Chondrocyte (in vitro differentiated cells): ENCODE results near the gene TGM1. TPM values are rescaled to one million over a fixed set of nuclear protein-coding genes. Genes with fewer than 3 reads are reported as not detected.

ENCODE experiments used
- DNase-seq: peaks from one replicate; pipeline ENCODE4 v3.0.0; 2021; ENCODE audit warnings: mixed read lengths, low spot score
- H3K27ac Mint-ChIP-seq: one replicate; pipeline ENCODE4 v1.8.0; 2021; ENCODE audit warnings: mild to moderate bottlenecking, moderate library complexity, mixed read lengths; ENCODE audit not compliant: unreplicated experiment
- H3K27me3 Mint-ChIP-seq: 2 replicates; pipeline ENCODE4 v1.8.0; 2021; ENCODE audit warnings: low read depth, mixed read lengths
- H3K36me3 Mint-ChIP-seq: 2 replicates; pipeline ENCODE4 v1.8.0; 2021; ENCODE audit warnings: low read depth, mixed read lengths
- H3K4me1 Mint-ChIP-seq: 2 replicates; pipeline ENCODE4 v1.8.0; 2021; ENCODE audit warnings: low read depth, mild to moderate bottlenecking, mixed read lengths
- H3K4me3 Mint-ChIP-seq: one replicate; pipeline ENCODE4 v1.8.0; 2021; ENCODE audit warnings: mild to moderate bottlenecking, moderate library complexity, mixed read lengths; ENCODE audit not compliant: unreplicated experiment
- H3K9me3 Mint-ChIP-seq: 2 replicates; pipeline ENCODE4 v1.8.0; 2021; ENCODE audit warnings: low read depth, mixed read lengths
- total RNA-seq: library from RNA; stranded (reverse); gene quantifications from 3 replicates; pipeline ENCODE4 v1.2.1, GENCODE V29; 2021
- TF ChIP-seq, protein P1 (sequence below): fragments of 200-600 bp; sonication (generic); IDR thresholded peaks from 2 replicates; pipeline ENCODE4 v1.5.0; 2021; ENCODE audit warnings: antibody characterized with exemption, mild to moderate bottlenecking, moderate library complexity

The TGM1 gene
- total RNA-seq, 1 donor from 2014 or later, result 3.3 TPM

DNA sequence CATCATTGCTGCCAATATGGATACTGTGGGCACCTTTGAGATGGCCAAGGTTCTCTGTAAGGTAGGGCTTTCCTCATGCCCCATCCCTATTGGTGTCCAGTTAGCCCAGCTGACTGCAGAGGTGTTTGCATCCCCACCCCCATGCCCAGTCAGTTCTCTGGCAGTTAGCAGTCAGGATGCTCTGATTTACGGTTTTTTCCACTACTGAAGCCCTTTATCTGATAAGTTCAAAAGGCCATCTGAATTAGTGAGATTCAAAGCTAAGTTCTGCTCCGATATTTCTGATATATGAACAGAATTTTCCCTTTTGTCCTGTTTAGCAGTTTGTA, 29.5 kb downstream of the TGM1 start:
- H3K27ac Mint-ChIP-seq, result peak overlapping the region; percentile 15
- H3K27me3 Mint-ChIP-seq, result no peaks in the 10 kb centered on the region
- no peak for DNase-seq

GRCh38 chr14:24232645-24233537, 30.1 kb downstream of the TGM1 start, which contains the start of gene GMPR2:
GMPR2 (plus strand) TSS chr14:24232929; CDS start chr14:24233254, 325 bp downstream.
- TF ChIP-seq, protein P1, sequence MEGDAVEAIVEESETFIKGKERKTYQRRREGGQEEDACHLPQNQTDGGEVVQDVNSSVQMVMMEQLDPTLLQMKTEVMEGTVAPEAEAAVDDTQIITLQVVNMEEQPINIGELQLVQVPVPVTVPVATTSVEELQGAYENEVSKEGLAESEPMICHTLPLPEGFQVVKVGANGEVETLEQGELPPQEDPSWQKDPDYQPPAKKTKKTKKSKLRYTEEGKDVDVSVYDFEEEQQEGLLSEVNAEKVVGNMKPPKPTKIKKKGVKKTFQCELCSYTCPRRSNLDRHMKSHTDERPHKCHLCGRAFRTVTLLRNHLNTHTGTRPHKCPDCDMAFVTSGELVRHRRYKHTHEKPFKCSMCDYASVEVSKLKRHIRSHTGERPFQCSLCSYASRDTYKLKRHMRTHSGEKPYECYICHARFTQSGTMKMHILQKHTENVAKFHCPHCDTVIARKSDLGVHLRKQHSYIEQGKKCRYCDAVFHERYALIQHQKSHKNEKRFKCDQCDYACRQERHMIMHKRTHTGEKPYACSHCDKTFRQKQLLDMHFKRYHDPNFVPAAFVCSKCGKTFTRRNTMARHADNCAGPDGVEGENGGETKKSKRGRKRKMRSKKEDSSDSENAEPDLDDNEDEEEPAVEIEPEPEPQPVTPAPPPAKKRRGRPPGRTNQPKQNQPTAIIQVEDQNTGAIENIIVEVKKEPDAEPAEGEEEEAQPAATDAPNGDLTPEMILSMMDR, result peak; percentile 1
- peaks cover 48% of the 10 kb centered on the region for H3K4me1 Mint-ChIP-seq
- peak within 1 kb of the TSS; percentile 100 for H3K27ac Mint-ChIP-seq
- H3K4me3 Mint-ChIP-seq, result peak within 1 kb of the TSS; percentile 98
- peaks cover 16% of the 10 kb centered on the region for H3K36me3 Mint-ChIP-seq
- H3K27me3 Mint-ChIP-seq, result no peaks in the 10 kb centered on the region
- no peak for DNase-seq
- H3K9me3 Mint-ChIP-seq, result no peaks in the 10 kb centered on the region

More for the DNA sequence above, 29.5 kb downstream of the TGM1 start:
- H3K4me1 Mint-ChIP-seq, result peaks cover 54% of the 10 kb centered on the region
- H3K4me3 Mint-ChIP-seq, result peak overlapping the region; percentile 98
- no peaks in the 10 kb centered on the region for H3K9me3 Mint-ChIP-seq
- peaks cover 21% of the 10 kb centered on the region for H3K36me3 Mint-ChIP-seq
- TF ChIP-seq, protein P1, result no peak

DNA sequence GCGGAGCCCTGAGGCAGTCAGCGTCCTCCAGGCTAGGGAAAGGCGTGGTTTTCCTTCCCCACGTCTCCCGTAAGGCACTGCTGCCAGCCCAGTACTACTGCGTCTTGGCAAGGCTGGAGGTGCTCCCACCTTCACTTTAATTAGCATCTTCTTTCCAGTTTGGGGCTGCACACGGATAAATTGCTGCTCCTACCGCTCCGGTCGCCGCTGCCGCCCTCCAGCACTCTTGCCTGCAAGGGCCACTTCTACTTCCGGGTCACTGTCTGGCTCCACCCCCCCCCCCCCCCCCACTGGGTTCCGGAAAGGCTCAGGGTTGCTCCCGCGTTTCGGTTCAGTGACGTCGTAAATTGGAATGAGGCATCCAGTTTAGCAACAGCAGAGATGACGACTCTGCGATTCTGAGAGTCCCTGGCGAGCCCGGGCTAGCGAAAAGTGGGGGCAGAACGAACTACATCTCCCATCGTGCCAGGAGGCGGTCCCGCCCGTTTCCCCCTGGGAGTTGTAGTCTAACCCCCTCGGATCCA, 30.8 kb downstream of the TGM1 start, which contains the start of gene NEDD8:
NEDD8 (minus strand) TSS at position 247 of the 524 bp plus-strand sequence; CDS start at position 147, 100 bp downstream.
- Mint-ChIP-seq H3K27me3 (no peaks in the 10 kb centered on the region), H3K9me3 (no peaks in the 10 kb centered on the region), H3K4me1 (peaks cover 46% of the 10 kb centered on the region), H3K36me3 (peaks cover 12% of the 10 kb centered on the region), H3K4me3 (peak within 1 kb of the TSS; percentile 98), H3K27ac (peak within 1 kb of the TSS; percentile 100)
- TF ChIP-seq, protein P1, result peak; percentile 4
- no peak for DNase-seq

- no peaks in the 10 kb centered on the region for H3K27me3 Mint-ChIP-seq
- H3K4me3 Mint-ChIP-seq, result peak overlapping the region; percentile 98
- H3K36me3 Mint-ChIP-seq, result peaks cover 8% of the 10 kb centered on the region
- peak overlapping the region; percentile 100 for H3K27ac Mint-ChIP-seq
- H3K9me3 Mint-ChIP-seq, result no peaks in the 10 kb centered on the region
- TF ChIP-seq, protein P1, result no peak
- peaks cover 46% of the 10 kb centered on the region for H3K4me1 Mint-ChIP-seq
- no peak for DNase-seq
Measured at GRCh38 chr14:24231263-24232120, 31.5 kb downstream of the TGM1 start.

- no peak overlapping the region for H3K27ac Mint-ChIP-seq
- TF ChIP-seq, protein P1, result no peak
Measured at GRCh38 chr14:24228902-24229301, 34.1 kb downstream of the TGM1 start.

More at GRCh38 chr14:24228902-24229301, 34.1 kb downstream of the TGM1 start:
- no peaks in the 10 kb centered on the region for H3K9me3 Mint-ChIP-seq
- no peak overlapping the region for H3K4me3 Mint-ChIP-seq
- H3K27me3 Mint-ChIP-seq, result no peaks in the 10 kb centered on the region
- no peak for DNase-seq
- H3K36me3 Mint-ChIP-seq, result peaks cover 4% of the 10 kb centered on the region
- H3K4me1 Mint-ChIP-seq, result peaks cover 34% of the 10 kb centered on the region
